ENCODE results near the gene KRTAP3-1. TPM values are rescaled to one million over a fixed set of nuclear protein-coding genes. Genes with fewer than 3 reads are reported as not detected.

Gene KRTAP3-1
- total RNA-seq, 2 experiments from 2014 or later: not detected

DNA sequence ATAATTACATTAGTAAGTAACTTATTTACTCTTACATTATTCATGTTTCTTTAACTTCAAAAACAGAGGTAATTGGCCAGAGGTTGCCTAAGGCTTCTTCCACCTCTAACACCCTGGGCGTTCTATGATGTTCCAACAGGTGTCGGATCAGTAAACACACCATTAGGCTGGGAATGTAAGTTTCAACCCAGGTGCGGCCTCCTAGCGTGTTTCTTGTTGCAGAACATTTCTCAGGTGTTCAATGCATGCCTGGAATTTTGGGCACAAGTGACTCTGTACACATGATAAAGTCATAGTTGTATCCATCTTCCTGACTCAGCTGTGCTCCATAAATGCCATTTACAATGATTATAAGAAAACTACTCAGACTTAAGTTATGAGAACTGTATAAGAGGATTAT lies 45.1 kb upstream of the KRTAP3-1 start:
- Histone ChIP-seq H3K27me3 (ENCODE audit: control insufficient read depth in 1 of 2, insufficient read depth in 2 of 2, low read length in 2 of 2) (no peaks in the 10 kb centered on the region), H3K4me1 (ENCODE audit: insufficient read depth, low read length) (no peaks in the 10 kb centered on the region), H3K27ac (ENCODE audit: low read depth in 1 of 2, low read length in 2 of 2) (no peak overlapping the region), H3K4me3 (ENCODE audit: low read length) (no peak overlapping the region), H3K9me3 (ENCODE audit: control insufficient read depth in 1 of 2, insufficient read depth in 1 of 2, low read length in 2 of 2) (no peaks in the 10 kb centered on the region), H3K36me3 (ENCODE audit: insufficient read depth, low read length) (no peaks in the 10 kb centered on the region)
- ATAC-seq (ENCODE audit: poor library complexity) (no peak), DNase-seq (no peak)
- Mint-ChIP-seq H3K36me3 (ENCODE audit: low read depth) (no peaks in the 10 kb centered on the region), H3K4me1 (ENCODE audit: low read depth) (no peaks in the 10 kb centered on the region), H3K27me3 (peaks cover 39% of the 10 kb centered on the region), H3K27ac (no peak overlapping the region), H3K4me3 (no peak overlapping the region), H3K9me3 (peaks cover 7% of the 10 kb centered on the region)
- POLR2A ChIA-PET: no interaction called here
- TF ChIP-seq, protein P1, sequence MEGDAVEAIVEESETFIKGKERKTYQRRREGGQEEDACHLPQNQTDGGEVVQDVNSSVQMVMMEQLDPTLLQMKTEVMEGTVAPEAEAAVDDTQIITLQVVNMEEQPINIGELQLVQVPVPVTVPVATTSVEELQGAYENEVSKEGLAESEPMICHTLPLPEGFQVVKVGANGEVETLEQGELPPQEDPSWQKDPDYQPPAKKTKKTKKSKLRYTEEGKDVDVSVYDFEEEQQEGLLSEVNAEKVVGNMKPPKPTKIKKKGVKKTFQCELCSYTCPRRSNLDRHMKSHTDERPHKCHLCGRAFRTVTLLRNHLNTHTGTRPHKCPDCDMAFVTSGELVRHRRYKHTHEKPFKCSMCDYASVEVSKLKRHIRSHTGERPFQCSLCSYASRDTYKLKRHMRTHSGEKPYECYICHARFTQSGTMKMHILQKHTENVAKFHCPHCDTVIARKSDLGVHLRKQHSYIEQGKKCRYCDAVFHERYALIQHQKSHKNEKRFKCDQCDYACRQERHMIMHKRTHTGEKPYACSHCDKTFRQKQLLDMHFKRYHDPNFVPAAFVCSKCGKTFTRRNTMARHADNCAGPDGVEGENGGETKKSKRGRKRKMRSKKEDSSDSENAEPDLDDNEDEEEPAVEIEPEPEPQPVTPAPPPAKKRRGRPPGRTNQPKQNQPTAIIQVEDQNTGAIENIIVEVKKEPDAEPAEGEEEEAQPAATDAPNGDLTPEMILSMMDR (IDR thresholded peaks at IDR 0.05): no peak
- intact Hi-C loops (cut with DNase I, micrococcal nuclease): no loop called here
- CTCF ChIA-PET: no interaction called here

DNA sequence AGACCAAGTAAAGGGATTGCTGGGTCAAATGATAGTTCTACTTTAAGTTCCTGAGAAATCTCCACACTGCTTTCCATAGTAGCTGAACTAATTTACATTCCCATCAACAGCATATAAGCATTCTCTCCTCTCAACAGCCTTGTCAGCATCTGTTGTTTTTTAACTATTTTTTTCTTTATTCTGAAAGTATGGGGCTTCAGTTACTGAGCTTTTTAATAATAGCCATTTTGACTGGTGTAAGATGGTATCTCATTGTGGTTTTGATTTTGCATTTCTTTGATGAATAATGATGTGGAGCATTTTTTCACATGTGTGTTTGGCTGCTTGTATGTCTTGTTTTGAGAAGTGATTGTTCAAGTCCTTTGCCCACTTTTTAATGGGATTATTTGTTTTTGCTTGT lies 43.6 kb upstream of the KRTAP3-1 start:
- H3K4me3 Mint-ChIP-seq: no peak overlapping the region
- TF ChIP-seq, protein P1 (IDR thresholded peaks at IDR 0.05): no peak
- CTCF ChIA-PET: no interaction called here
- no peak overlapping the region for H3K4me3 ChIP-seq (ENCODE audit: low read length)
- H3K9me3 Mint-ChIP-seq: peaks cover 5% of the 10 kb centered on the region
- H3K27me3 ChIP-seq (ENCODE audit: control insufficient read depth in 1 of 2, insufficient read depth in 2 of 2, low read length in 2 of 2): peaks cover 0 to 5% of the 10 kb centered on the region in 2 experiments
- no peaks in the 10 kb centered on the region for H3K4me1 Mint-ChIP-seq (ENCODE audit: low read depth)
- no peak for DNase-seq
- no peak overlapping the region for H3K27ac Mint-ChIP-seq
- H3K27ac ChIP-seq (ENCODE audit: low read depth in 1 of 2, low read length in 2 of 2): no peak overlapping the region
- POLR2A ChIA-PET: no interaction called here
- H3K36me3 Mint-ChIP-seq (ENCODE audit: low read depth): no peaks in the 10 kb centered on the region
- H3K9me3 ChIP-seq (ENCODE audit: control insufficient read depth in 1 of 2, insufficient read depth in 1 of 2, low read length in 2 of 2): no peaks in the 10 kb centered on the region
- no peaks in the 10 kb centered on the region for H3K4me1 ChIP-seq (ENCODE audit: insufficient read depth, low read length)
- ATAC-seq (ENCODE audit: poor library complexity): no peak
- intact Hi-C loops (cut with DNase I, micrococcal nuclease): no loop called here
- peaks cover 41% of the 10 kb centered on the region for H3K27me3 Mint-ChIP-seq
- H3K36me3 ChIP-seq (ENCODE audit: insufficient read depth, low read length): no peaks in the 10 kb centered on the region

DNA sequence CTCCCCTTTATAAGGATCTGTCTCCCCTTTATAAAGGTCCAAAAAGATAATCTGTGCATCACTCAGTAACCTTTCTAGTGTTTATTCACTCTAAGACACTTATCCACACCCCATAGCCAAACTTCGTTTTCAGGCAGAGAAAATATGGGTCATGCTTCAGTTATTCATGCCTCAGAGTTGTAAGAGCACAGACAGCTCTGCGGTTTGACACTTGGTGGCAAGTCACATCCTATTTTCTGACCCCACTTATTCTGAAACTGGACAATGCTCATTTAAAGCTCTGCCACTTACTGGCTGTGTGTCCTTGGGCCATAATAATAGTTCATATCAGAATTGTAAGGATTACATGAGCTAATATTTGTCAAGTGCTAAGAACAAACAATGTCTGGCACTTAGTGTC lies 40.2 kb upstream of the KRTAP3-1 start:
- TF ChIP-seq, protein P1 (IDR thresholded peaks at IDR 0.05): no peak
- no peaks in the 10 kb centered on the region for H3K4me1 Mint-ChIP-seq (ENCODE audit: low read depth)
- intact Hi-C loops (cut with DNase I, micrococcal nuclease): no loop called here
- H3K36me3 Mint-ChIP-seq (ENCODE audit: low read depth): no peaks in the 10 kb centered on the region
- H3K4me1 ChIP-seq (ENCODE audit: insufficient read depth, low read length): no peaks in the 10 kb centered on the region
- H3K27me3 Mint-ChIP-seq: peaks cover 40% of the 10 kb centered on the region
- ATAC-seq (ENCODE audit: poor library complexity) (no peak), DNase-seq (no peak)
- no peak overlapping the region for H3K27ac Mint-ChIP-seq
- no peaks in the 10 kb centered on the region for H3K9me3 Mint-ChIP-seq
- peaks cover 0 to 10% of the 10 kb centered on the region in 2 experiments for H3K27me3 ChIP-seq (ENCODE audit: control insufficient read depth in 1 of 2, insufficient read depth in 2 of 2, low read length in 2 of 2)
- H3K9me3 ChIP-seq (ENCODE audit: control insufficient read depth in 1 of 2, insufficient read depth in 1 of 2, low read length in 2 of 2): no peaks in the 10 kb centered on the region
- no peak overlapping the region for H3K4me3 Mint-ChIP-seq
- H3K36me3 ChIP-seq (ENCODE audit: insufficient read depth, low read length): no peaks in the 10 kb centered on the region
- H3K27ac ChIP-seq (ENCODE audit: low read depth in 1 of 2, low read length in 2 of 2): no peak overlapping the region
- ChIA-PET POLR2A (no interaction called here), CTCF (no interaction called here)
- H3K4me3 ChIP-seq (ENCODE audit: low read length): no peak overlapping the region
